PC-3 (cell line): Measurements from ENCODE around the gene STARD9. TPM values are rescaled to one million over a fixed set of nuclear protein-coding genes. Genes with fewer than 3 reads are reported as not detected.

ENCODE experiments used
- ATAC-seq: fragments of 200-7000 bp; cut with Tn5 transposase; 2 replicates; pipeline ENCODE4 v1.9.1; 2020; ENCODE audit warnings: mild to moderate bottlenecking, moderate library complexity
- BruUV-seq: library from RNA; stranded (reverse); fragments of 400-500 nt; replicated peaks from 2 replicates; lab custom pipeline; 2021; lab: Mats Ljungman, UMichigan
- CTCF ChIA-PET: fragments of 300-600 bp; sonication (Branson Sonifier 250); formaldehyde crosslinking; loops from one replicate; lab custom pipeline; 2022; ENCODE audit warnings: antibody characterized with exemption; lab: Charles Lee
- POLR2A ChIA-PET: fragments of 300-600 bp; sonication (Branson Sonifier 250); formaldehyde crosslinking; loops from one replicate; lab custom pipeline; 2022; ENCODE audit warnings: antibody characterized with exemption; ENCODE audit not compliant: unreplicated experiment; lab: Charles Lee
- DNase-seq: peaks from one replicate; pipeline ENCODE4 v3.0.0-alpha.2; 2015
- H2AFZ ChIP-seq: fragments of 300-600 bp; sonication (generic); 2 replicates; pipeline ENCODE4 v1.6.0; 2016; ENCODE audit warnings: antibody characterized with exemption, low read length
- H3F3A ChIP-seq: fragments of 300-600 bp; sonication (generic); one replicate; pipeline ENCODE4 v1.6.0; 2017; ENCODE audit warnings: antibody characterized with exemption, low read length, control low read depth, mild to moderate bottlenecking; ENCODE audit not compliant: unreplicated experiment
- H3K27ac ChIP-seq: fragments of 300-600 bp; sonication (generic); 2 replicates; pipeline ENCODE4 v1.5.1; 2016; ENCODE audit warnings: mild to moderate bottlenecking, low read length
- H3K27me3 ChIP-seq: fragments of 300-600 bp; sonication (generic); 2 replicates; pipeline ENCODE4 v1.6.1; 2016; ENCODE audit warnings: low read length, mixed read lengths
- H3K36me3 ChIP-seq: fragments of 300-600 bp; sonication (generic); 2 replicates; pipeline ENCODE4 v1.6.1; 2016; ENCODE audit warnings: low read depth, mixed run types, low read length, mixed read lengths
- H3K4me1 ChIP-seq: fragments of 300-600 bp; sonication (generic); 2 replicates; pipeline ENCODE4 v1.5.1; 2016; ENCODE audit warnings: low read length; ENCODE audit not compliant: insufficient read depth
- H3K4me2 ChIP-seq: fragments of 300-600 bp; sonication (generic); 2 replicates; pipeline ENCODE4 v1.6.0; 2016; ENCODE audit warnings: low read length
- H3K4me3 ChIP-seq: fragments of 300-600 bp; sonication (generic); 2 replicates; pipeline ENCODE4 v1.5.1; 2016; ENCODE audit warnings: mild to moderate bottlenecking, low read length, mixed read lengths
- H3K79me2 ChIP-seq: fragments of 300-600 bp; sonication (generic); 2 replicates; pipeline ENCODE4 v1.6.1; 2017; ENCODE audit warnings: low read length, mixed read lengths
- H3K9ac ChIP-seq: fragments of 300-600 bp; sonication (generic); 2 replicates; pipeline ENCODE4 v1.6.0; 2016; ENCODE audit warnings: mild to moderate bottlenecking, low read length
- H3K9me2 ChIP-seq: fragments of 300-600 bp; sonication (generic); replicated peaks from 2 replicates; pipeline ENCODE4 v1.6.1; 2016; ENCODE audit warnings: mixed run types, low read length, mixed read lengths
- H3K9me3 ChIP-seq: fragments of 300-600 bp; sonication (generic); 2 replicates; pipeline ENCODE4 v1.6.1; 2016; ENCODE audit warnings: low read length, mixed read lengths
- H4K20me1 ChIP-seq: fragments of 300-600 bp; sonication (generic); 2 replicates; pipeline ENCODE4 v1.6.1; 2016; ENCODE audit warnings: low read length, mixed read lengths
- CTCF ChIP-seq: fragments of 300-600 bp; sonication (generic); conservative IDR thresholded peaks from 2 replicates; pipeline ENCODE4 v1.5.1; 2017; ENCODE audit warnings: antibody characterized with exemption, low read depth, mild to moderate bottlenecking, low read length
- EZH2 ChIP-seq: fragments of 300-600 bp; sonication (generic); IDR thresholded peaks from one replicate; pipeline ENCODE4 v1.6.1; 2017; ENCODE audit warnings: antibody characterized with exemption, mild to moderate bottlenecking, low read length; ENCODE audit not compliant: unreplicated experiment
- EZH2phosphoT487 ChIP-seq: fragments of 300-600 bp; sonication (generic); IDR thresholded peaks from 2 replicates; pipeline ENCODE4 v1.6.1; 2018; ENCODE audit warnings: mild to moderate bottlenecking, antibody characterized with exemption, low read length, borderline replicate concordance
- intact Hi-C: fragments of 100-400 bp; cut with micrococcal nuclease; formaldehyde crosslinking; loops from 2 replicates; pipeline ENCODE4 v1.9.0; 2023
- total RNA-seq: library from RNA; depleted of rRNA; stranded (reverse); fragments of >200 nt; gene quantifications from 2 replicates; pipeline ENCODE4 v1.2.3, GENCODE V29; 2014

Gene STARD9
- total RNA-seq, 1 experiment from 2014 or later: 5.0 TPM

GRCh38 chr15:42650208-42651066 lies 75.0 kb downstream of the STARD9 start:
- no peak overlapping the region for H3K4me3 ChIP-seq
- DNase-seq (peak; percentile 98), ATAC-seq (peak; percentile 100)
- no peaks in the 10 kb centered on the region for H3K79me2 ChIP-seq
- no peak overlapping the region for H3K9ac ChIP-seq
- H3K36me3 ChIP-seq: no peaks in the 10 kb centered on the region
- H4K20me1 ChIP-seq: no peaks in the 10 kb centered on the region
- H3K4me1 ChIP-seq: peaks cover 4% of the 10 kb centered on the region
- H3K4me2 ChIP-seq: peak overlapping the region; percentile 4; the same call in 1 of the 2 replicates
- TF ChIP-seq EZH2phosphoT487 (no peak), CTCF (peak; percentile 96)
- H3K9me3 ChIP-seq: no peaks in the 10 kb centered on the region
- ChIA-PET POLR2A (no interaction called here), CTCF (no interaction called here)
- no peak overlapping the region for H2AFZ ChIP-seq
- H3K27ac ChIP-seq: no peak overlapping the region
- no peaks in the 10 kb centered on the region for H3K9me2 ChIP-seq
- no peaks in the 10 kb centered on the region for H3F3A ChIP-seq
- no TSS peak for BruUV-seq
- intact Hi-C loops: loop anchor here (1.0 to 5.0 kb wide), 3 partner anchors 70 to 178 kb away; partner anchors contain the start of genes HAUS2 and LRRC57
- no peaks in the 10 kb centered on the region for H3K27me3 ChIP-seq

GRCh38 chr15:42665827-42666226 lies 90.4 kb downstream of the STARD9 start:
- TF ChIP-seq CTCF: no peak
- TF ChIP-seq EZH2: no peak
- TF ChIP-seq EZH2phosphoT487: no peak
- Histone ChIP-seq H3K9ac (no peak overlapping the region), H3K27me3 (no peaks in the 10 kb centered on the region), H3K4me3 (no peak overlapping the region), H3K9me3 (no peaks in the 10 kb centered on the region), H4K20me1 (no peaks in the 10 kb centered on the region), H3F3A (no peaks in the 10 kb centered on the region), H3K79me2 (no peaks in the 10 kb centered on the region), H3K9me2 (no peaks in the 10 kb centered on the region), H3K27ac (no peak overlapping the region), H3K4me2 (no peak overlapping the region), H3K36me3 (no peaks in the 10 kb centered on the region; the same call in 1 of the 2 replicates), H2AFZ (no peak overlapping the region), H3K4me1 (no peaks in the 10 kb centered on the region)
- ChIA-PET POLR2A (no interaction called here), CTCF (no interaction called here)
- ATAC-seq: no peak
- no peak for DNase-seq
- no TSS peak for BruUV-seq
- intact Hi-C loops: no loop called here

- intact Hi-C loops: no loop called here
- ChIA-PET POLR2A (no interaction called here), CTCF (no interaction called here)
- Histone ChIP-seq H3K4me1 (no peaks in the 10 kb centered on the region), H2AFZ (no peak overlapping the region), H3K9me2 (no peaks in the 10 kb centered on the region), H3K9me3 (no peaks in the 10 kb centered on the region), H4K20me1 (no peaks in the 10 kb centered on the region), H3K27me3 (no peaks in the 10 kb centered on the region), H3K4me3 (no peak overlapping the region), H3K79me2 (no peaks in the 10 kb centered on the region), H3K36me3 (no peaks in the 10 kb centered on the region; the same call in 1 of the 2 replicates), H3F3A (no peaks in the 10 kb centered on the region), H3K4me2 (no peak overlapping the region), H3K9ac (no peak overlapping the region), H3K27ac (no peak overlapping the region)
- ATAC-seq: no peak
- DNase-seq: no peak
- no TSS peak for BruUV-seq
- TF ChIP-seq EZH2 (no peak), EZH2phosphoT487 (no peak), CTCF (no peak)
Measured at GRCh38 chr15:42667855-42668254, 92.4 kb downstream of the STARD9 start.
